Left kidney (tissue), 2 donors: ENCODE data around the gene RBBP8. TPM values are rescaled to one million over a fixed set of nuclear protein-coding genes. Genes with fewer than 3 reads are reported as not detected.
"Not testable (repeated sequence)": the region's sequence is repeated elsewhere in the genome, so short reads cannot be mapped to it uniquely, and the experiment has no call there.

Experiments
- DNase-seq: peaks from one replicate; pipeline ENCODE4 v3.0.0-alpha.2; 2013
- polyA plus RNA-seq: library from polyadenylated mRNA; unstranded; fragments of 120-200 nt; gene quantifications from one replicate; pipeline ENCODE4 v1.2.1, GENCODE V29; 2013; ENCODE audit not compliant: insufficient read length

RBBP8 gene
- polyA plus RNA-seq, 1 donor = 59.1 TPM

DNA sequence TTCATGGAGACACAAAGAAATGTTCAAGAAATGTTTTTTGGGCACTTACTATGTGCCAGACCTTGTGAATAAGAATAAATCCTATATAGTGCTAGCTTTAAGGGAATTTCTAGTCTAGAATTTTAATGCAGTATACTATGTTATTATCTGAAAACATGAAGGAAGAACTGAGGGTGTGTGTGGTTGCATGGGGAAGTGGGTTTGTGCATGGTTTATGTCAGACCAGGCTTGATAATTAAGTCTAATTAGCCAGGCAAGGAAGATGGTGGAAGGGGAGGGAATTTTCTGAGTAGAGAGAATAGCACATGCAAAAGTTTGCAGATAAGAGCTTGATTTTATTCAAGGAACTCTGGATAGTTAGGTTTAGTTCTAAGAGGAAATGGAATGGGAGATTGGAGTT, 6.5 kb downstream of the RBBP8 start:
- no peak for DNase-seq

DNA sequence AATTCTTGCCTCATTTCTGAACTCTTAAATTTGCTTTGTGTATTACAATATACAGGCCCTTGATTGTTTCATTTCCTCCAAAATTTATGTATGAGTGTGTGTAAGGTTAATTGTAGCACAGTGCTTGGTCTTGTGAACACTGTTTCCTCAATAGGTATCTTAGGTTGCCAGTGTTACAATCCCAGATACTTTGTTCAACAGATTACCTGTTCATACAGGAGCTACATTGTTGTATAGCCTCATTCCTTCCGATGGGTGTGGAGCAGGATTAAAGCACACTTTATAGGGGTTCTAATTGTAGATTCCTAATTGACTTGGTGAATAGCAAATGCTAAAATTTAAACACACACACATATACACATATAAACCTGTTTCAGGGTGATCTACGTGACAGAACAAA, 10.7 kb downstream of the RBBP8 start:
- DNase-seq = no peak

DNA sequence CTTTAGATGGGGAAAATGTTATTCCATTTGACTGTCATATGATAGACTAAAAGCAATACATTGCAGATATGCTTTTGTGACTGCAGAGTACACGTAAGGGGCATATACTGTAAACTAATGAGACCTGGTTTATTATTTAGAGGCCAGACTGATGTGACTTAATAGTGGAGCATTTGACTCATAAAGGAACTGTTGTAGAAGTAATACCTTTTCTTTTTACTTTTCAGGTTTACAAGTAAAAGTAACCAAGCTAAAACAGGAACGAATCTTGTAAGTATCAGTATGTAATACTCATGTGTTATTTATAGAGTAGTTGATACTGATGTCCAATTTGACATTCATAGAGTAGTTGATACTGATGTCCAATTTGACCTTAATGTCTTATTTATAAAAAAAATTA, 13.1 kb downstream of the RBBP8 start:
- no peak for DNase-seq

DNA sequence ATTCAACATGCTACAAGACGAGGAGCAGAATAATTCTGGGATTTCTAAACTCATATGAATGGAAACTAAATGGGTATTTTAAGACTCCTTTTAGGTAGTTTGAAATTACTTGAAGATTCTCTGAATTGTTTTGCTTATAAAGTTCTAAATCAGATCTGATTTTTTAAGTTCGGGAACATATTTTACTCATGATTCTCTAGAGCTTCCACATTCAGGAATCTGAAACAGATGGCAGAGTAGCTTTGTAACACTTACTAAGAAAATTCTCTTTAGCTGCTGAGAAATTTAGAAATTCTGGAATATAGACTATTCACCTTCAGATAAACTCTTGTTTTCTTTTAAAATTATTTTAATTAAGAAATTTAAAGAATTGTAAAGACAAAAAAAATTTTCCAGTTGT, 13.7 kb downstream of the RBBP8 start:
- DNase-seq = no peak

DNA sequence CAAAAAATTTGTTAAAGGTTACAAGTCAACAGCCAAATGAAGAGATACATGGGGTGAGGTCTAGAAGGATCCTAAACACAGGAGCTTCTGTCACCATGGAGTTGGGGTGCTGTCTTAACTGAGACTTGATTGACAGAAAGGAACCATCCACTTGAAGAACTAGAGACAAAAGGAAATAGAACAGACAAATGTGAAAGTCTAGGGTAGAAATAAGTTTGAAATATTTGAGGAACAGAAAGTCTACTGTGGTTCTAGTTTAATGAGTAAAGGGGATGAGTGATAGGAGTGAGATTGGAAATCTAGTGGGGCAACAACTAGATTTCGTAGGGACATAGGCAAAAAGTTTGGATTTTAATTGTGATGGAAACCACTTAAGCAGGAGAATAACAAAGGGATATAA, 18.7 kb downstream of the RBBP8 start:
- no peak for DNase-seq

DNA sequence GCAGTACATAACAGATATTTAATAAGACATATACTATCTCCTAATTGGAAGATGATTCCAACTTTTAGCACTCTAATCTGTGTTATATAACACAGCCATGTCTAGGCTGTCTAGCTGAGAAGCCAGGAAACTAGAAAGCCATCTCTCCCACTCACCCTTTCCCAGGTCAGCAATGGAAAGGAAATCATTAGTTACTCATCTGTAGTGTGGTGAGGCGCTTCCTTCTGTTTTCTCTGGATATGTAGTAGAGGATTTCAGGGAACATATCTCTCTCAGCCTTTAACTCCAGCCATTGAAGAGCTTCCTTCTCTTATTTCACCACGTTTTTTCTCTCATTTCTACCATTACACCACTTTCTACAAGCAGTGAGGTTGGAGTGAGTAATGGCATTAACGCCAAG, 19.4 kb downstream of the RBBP8 start:
- DNase-seq = no peak

DNA sequence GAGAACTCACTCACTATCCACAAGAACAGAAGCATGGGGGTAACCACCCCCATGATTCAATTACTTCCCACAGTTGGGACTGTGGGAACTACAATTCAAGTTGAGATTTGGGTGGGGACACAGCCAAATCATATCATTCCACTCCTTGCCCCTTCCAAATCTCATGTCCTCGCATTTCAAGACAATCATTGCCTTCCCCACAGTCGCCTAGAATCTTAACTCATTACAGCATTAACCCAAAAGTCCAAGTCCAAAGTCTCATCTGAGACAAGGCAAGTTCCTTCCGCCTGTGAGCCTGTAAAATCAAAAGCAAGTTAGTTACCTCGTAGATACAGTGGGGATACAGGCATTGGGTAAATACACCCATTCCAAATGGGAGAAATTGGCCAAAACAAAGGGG, 20.9 kb downstream of the RBBP8 start:
- DNase-seq = not testable (repeated sequence)

DNA sequence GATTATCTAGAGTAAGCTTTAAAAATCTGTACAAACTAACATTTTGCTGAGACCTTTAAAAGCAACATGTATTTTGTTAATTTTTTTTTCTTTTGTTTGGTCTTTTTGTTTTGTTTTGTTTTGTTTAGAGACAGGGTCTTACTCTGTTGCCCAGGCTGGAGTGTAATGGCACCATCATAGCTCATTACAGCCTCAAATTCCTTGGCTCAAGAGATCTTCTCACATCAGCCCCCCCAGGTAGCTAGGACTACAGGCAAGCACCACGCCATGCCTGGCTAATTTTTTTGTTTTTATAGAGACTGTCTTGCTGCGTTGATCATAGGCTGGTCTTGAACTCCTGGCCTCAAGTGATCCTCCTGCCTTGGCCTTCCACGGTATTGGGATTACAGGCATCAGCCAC, 23.1 kb downstream of the RBBP8 start:
- no peak for DNase-seq

DNA sequence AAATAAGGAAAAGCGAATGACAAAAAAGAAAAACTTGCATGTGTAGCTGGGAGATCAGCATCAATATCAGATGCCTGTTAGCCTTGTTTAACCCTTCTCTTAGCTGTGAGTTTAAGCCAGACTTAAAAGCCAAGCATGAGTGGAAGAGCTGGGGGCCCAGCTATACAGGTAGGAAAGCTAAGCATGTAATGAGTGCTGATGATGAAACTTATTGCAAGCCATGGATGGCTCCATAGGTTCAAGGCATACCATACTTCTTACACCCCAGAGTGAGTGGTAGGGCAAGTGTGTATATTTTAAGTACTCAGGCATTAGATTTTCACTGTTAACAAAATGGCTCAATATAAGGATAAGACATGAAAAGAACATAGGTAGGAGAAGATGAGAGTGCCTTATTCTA, 28.0 kb downstream of the RBBP8 start:
- no peak for DNase-seq

DNA sequence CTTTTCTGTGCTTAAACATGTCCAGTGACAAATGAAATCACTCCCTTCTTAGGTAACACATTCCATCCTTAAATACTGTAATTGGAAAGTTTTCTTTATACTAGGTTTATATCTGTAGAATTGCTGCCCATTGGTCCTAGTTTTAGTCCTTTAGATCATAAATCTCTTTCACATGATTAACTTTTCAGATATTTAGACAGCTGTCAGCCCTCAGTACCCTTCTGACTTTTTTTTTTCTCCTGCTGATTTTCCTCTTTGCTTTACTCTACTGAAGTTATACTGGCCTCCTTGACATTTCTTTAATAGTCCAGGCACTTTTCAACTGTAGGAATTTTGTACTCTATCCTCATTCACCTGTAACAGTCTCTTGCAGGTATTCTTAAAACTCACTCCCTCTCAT, 28.9 kb downstream of the RBBP8 start:
- no peak for DNase-seq

DNA sequence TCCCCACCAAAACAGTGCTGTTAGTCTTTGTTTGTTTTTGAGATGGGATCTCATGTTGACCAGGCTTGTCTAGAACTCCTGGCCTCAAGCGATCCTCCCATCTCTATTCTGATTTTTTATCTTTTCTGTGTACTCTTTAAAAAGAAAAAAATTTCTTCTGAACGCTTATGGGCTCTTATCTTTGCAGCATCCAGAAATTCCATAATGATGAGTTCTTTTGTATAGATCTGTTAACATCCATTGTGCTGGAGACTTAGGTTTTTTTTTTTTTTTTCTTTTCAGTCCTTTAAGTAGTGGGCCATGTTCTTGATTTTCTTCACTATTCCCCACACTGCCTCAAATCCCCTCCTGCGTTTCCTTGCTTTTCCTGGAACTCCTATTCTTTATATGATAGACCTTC, 31.0 kb downstream of the RBBP8 start:
- DNase-seq = no peak

DNA sequence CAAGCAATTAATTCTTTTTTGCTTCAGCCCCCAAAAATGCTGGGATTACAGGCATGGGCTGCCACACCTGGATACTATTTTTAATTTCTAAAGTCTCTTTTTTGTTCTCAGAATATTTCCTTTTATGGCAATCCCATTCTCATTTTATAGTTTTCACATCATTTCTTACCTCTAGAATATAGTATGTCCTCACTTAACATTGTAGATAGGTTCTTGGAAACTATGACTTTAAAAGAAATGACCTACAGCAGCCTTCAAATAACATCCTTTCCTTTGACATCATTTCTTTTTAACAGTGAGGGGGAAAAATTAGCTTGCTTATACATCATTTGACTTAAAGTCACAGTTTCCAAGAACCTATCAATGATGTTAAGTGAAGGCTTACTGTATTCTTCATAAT, 31.6 kb downstream of the RBBP8 start:
- DNase-seq = no peak

DNA sequence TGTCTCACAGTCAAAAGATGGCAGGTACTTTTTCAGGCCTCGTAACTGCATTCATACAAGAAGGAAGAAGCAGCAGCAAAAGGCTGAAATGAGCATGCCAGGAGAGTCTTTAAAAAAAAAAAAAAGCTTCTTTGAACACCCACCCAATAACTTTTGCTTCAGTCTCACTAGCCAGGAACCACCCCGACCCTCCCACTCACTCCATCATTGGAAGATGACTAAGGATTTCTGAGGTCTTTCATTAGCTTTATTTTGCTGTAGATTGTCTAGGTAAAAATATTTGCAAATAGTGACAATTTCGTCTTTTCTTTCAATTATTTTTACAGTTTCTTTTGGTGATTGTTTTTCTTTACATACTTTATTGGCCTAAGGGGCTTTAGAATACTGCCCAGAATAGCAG, 37.9 kb downstream of the RBBP8 start:
- no peak for DNase-seq

DNA sequence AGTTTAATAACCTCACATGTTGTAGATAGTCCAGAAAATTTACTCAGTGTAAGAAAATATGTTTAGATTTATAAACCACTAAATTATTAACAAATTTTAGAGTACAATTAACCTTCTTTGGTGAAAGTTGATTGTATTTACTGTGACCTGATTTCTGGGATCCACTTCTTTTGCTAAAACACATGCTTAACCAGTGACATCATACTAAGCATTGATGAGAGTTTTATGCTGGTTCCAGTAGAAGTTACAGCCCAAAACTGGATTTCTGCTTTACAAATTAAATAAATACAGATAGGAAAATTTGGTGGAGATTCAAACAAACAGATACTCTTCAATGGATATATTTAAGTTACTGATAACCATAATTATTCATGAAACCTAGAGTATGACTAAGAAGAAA, 40.9 kb downstream of the RBBP8 start:
- DNase-seq = no peak

DNA sequence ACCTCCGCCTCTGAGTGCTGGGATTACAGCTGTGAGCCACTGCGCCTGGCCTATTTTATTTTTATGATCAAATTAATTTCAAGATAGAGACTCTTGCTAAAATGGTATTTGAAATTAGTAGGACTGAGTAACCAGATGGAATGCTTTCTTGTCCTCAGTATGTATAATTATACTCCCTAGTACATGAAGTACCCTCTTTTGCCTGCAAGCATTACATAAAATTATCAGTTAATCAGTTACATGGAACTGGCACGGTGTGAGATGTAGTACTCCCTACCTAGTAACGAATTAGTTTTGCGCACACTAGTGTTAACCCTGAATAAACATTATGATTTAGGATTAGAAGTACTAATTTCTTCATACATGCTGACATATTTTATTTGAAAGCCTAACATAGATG, 41.6 kb downstream of the RBBP8 start:
- DNase-seq = no peak

DNA sequence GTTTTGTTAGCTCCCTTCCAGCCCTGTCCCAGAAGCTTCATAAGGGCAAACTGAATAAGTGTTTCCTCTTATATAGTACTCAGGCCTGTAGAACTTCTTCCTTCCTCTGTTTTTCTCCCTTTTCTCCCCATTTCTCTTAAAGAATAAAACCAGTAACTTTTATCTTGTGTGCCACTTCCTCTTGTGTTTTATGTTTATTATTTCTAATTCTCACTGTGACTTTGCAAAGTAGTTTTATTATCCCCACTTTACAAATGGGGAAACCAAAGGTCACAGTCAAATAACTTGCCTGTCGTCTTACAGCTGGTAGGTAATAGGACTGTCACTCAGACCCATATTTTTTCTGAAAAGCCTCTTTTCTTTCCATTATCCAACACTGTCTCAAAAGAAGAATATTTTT, 42.4 kb downstream of the RBBP8 start:
- no peak for DNase-seq

DNA sequence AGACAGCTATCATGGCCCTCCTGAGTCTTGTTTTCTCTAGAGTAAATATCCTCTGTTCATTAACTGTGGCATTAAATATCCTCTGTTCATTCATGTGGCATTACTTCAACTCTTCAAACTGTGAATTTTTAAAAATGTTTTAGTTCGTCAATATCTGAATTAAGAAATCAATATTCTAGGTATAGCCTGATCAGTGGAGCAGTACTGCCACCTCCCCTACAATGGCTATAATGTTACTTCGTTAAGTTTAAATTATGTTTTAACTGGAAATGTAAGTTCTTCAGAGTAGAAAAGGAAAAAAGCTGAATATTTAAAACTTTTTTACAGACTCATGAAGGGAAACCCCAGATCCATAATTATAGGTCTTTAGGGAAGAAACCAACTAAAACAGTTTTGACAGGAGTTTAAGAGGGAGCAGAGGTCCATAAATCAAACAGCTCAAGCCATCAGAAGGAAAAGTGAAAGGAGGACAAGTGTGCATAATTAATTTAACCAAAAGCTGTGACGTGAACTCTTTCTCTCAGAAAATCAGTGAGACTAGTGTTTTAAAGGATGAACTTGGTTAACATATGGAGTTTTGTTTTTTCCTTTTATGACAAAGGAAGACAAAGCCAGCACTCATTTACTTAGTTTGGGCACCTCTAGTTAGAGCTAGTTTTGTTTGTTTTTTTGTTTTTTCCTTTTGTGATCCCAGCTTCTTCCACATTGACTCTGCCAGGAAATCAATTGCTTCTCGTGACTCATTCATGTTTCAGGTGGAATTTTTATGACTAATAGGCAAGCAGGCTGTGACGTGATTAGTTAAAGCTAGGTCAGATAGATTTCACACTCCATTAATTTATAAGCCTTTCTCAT, 44.9 kb downstream of the RBBP8 start:
- DNase-seq = no peak

DNA sequence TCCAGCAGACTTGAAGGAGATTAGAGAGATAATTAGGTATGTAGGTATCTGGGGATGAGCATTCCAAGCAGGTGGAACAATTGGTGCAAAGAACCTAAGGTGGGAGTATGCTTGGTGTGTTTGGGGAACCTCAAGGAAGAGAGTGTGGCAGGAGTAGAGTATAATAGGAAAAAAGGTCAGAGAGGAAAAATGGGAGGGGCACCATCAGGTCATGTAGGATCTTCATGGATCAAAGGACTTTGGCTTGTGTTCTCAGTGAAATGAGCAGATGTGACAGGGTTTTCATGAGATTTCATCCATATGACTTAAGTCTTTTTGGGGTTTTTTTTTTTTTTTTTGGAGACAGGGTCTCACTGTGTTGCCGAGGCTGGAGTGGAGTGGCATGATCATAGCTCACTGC, 47.3 kb downstream of the RBBP8 start:
- no peak for DNase-seq

DNA sequence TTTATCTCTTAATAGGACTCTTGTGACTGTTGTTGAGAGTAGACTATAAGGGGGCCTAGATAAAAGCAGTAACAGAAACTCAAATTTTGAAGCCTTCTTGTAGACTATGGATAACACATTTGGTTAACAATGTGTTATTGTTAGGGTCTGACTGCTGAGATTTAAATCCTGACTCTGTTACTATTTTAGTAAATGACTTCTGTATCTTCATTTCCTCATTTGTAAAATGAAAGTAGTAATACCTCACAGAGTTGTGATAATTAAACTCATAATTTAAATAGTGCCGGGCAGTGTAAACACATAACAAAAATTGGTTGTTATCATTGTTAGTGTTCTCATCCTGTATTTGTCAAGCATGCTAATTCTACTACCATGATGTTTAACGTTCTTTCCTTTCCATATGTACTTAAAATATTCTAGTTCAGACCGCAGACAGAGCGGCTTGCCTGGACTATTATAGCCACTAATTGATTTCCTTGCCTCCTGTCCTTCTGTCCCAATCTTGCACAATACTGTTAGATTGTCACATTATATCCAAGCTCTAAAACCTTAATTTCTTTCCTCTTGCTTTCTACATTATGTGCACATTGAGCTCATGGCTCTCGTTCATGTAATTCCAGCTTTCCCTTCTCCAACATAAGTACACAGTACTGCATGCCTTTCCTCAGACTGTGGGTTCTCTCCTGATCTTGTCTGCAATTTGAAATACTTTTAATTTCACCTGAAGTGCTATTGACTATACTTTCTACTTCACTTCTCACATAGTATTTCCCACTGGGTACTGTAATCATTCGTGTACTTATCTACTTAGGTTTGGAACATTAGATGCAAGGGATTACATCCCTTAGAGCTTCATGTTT, 48.4 kb downstream of the RBBP8 start:
- DNase-seq = no peak

DNA sequence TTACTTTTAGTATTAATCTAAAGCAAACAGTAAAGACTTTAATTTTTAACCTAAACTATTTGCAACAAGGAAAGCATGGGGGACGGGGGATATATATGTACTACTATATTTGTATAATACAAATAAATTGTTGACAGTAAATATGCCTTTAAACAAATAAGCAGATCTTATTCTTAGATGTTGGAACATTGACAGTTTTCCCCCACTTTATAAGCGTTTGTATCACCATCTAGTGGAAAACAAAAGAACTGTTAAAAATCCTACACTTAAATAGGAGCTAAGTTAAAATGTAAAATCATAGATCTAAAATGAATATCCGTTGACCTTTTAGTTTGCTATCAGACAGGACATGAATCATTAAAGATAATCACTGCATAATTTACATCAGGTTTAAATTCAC, 50.0 kb downstream of the RBBP8 start:
- no peak for DNase-seq

DNA sequence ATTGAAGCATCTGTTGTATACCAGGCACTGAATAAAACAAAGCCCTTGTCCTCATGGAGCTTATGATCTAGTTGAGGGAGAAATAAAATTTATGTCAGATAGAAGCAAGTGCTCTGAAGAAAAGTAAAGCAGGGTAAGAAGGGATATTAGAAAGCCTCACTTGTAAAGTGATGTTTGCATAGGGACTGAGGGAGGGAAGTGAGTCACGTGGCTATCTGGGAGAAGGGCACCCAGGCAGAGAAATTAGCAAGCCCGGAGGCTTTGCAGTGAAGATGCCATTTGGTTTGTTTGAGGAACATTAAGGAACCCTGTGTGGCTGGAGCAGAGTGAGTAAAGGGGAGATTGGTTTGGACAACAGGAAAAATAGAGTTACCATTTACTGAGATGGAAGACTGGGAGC, 52.1 kb downstream of the RBBP8 start:
- no peak for DNase-seq

DNA sequence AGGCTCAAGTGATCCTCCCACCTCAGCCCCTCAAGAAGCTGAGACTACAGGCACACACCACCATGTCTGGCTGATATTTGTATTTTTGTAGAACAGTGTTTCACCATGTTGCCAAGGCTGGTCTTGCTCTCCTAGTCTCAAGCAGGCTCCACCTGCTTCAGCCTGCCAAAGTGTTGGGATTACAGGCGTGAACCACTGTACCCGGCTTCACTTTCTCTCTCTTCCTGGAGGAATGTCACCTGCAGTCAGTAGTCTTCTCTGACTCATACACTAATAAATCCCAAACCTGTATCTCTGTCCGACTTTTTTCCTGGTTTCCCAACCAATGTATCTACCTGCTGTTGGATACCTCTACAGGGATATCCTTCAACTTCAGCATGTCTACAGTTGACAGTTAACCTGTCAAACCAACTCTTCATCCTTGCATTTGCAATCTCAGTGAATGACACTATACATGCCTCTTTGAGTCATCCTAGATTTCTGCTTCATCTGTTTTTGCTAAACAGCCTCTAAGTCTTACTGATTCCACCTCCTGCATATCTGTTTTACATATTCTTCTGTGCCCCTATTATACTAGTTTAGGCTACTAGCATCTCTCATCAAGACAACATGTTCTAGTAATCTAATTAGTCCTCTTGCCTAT, 54.5 kb downstream of the RBBP8 start:
- no peak for DNase-seq

DNA sequence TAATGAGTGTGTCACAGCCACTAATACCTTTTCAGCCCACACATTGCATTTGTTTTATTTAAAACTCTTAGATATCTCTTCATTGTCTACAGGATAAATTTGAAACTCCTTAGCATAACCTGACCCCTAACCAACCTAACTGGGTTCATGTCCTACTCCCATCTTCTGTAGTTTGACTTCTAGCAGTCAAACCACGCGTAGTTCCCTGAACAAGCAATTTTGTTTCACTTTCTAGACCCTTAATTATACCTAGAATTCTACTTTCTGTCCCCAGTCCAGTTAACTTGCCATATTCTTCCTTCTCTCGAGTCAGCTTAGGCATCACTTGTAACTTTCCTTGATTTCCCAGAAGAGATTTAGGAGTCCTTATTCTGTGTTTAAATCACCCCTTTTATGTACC, 55.1 kb downstream of the RBBP8 start:
- no peak for DNase-seq
